NCI-H2107 treated with DMSO at 0.1 percent for 48 hours (cell line): ENCODE results near the gene NELL1.

ENCODE experiments used
- DNase-seq: peaks from one replicate; lab custom pipeline; 2025; ENCODE audit not compliant: unreplicated experiment; lab: John Stamatoyannopoulos, UW

NELL1 gene

DNA sequence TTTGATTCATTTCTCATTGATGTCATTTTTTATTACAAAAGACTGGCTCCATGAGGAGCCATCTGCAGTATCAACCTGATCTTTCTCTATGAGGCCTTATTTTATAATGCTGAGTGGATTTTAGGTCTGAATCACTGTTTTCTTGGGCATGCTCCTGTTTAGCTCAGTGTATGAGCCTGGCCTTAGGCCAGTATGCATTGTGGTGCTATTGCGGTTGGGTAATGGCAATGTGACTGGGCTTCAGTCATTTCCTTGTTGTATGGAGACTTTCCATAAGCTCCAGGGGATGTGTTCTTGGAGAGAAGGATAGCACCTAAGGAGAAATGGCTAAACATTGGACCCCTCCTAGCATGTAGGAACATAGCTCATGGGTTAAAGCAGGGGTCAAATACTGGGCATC lies 293.2 kb downstream of the NELL1 start:
- DNase-seq: no peak

DNA sequence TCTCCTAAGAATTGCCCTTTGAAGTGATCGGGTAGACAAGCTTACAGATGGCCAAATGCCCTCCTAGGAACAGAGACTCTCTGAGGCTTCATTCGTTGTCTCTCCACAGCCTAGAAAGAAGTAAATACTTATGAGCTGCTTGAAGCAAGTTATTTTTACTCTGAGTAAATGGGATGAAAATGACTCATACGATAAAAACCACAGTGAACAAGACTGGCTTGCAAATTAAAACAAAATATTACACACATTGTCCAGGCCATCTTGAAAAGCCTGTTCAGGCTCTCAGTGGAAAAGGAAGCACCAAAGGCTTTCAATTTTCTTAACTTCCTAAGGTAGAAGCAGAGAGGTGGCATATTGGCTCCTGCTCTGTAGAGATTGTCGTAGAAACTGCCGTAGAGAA lies 294.2 kb downstream of the NELL1 start:
- no peak for DNase-seq

DNA sequence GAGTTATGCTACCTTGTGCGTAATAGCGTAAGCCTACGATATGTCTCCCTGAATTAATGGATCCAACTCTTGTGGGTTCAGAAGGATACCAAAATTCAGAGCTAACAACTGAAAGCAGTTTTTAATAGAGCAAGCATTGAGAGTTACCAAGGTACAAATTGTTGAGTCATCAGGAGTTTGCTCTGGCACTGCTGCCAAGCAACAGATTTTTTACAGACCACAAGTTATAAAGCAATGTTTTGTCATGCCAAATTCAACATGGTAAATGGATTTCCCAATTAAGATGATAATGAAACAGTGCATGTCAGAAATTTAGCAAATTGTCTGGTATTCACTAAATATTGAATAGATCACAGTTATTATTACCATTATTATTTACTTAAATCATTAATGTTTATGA lies 295.6 kb downstream of the NELL1 start:
- DNase-seq: no peak

DNA sequence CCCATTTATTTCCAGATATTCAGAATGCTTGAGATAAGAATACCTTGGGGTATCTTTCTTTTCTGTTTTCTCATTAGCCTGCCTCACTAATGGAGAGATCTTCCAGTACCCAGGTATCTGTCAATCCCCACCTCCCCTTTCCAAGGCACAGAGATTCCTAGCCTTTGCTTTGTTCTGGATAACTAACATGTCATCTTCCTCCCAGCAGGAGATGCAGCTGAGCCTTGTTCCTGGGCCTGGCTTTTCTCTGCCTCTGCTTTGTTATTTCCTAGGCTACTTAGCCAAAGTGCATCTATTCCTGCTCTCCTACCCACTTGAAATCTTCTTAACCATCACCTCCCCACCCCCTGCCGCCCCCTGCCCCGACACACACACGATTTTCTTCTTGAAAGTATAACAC lies 297.1 kb downstream of the NELL1 start:
- no peak for DNase-seq

DNA sequence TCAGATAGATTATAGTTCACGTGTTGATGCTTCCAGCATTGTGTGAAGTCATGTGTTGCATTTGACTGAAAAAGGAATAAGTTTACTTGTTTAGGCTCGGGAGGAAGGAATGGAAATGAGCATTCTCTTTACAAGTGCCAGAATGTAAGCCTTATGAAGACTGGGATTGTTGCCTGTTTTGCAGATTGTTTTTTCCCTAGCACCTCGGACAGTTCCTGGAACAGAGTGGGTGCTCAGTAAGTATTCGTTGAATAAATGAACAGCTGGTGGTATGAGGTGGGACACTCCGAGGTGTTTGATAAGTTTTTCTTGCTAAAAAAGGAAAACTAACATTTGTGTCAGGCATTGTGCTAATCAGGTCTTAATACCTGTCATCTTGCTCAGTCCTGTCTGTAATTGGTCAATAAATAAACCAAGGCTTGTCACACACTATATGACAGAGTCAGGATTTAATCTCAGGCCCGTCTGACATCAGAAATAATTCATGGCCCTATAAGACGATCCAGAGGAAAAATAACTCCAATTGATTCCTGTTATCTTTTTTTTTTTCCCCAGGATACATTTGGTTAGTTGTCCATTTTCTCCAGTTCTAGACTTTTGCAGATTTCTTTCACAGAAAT lies 304.7 kb downstream of the NELL1 start:
- DNase-seq: no peak

DNA sequence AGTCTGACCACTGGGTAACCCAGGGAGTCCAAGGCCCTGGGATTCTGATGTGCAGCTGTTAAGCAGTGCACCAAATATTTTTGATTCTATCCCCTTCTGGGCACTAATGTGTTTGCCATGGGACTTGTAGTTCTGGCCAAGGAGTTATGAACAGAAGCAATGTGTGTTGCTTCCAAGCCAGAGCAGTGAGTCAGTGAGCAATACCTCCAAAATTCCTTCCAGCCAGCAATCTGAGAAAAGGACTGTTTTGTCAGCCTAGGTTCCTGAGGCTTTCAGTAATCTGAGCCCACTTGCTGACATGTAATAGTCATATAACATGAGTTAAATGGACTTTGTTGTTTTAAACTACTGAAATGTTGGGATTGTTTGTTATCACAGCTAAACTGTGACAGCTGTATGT lies 311.4 kb downstream of the NELL1 start:
- DNase-seq: no peak

DNA sequence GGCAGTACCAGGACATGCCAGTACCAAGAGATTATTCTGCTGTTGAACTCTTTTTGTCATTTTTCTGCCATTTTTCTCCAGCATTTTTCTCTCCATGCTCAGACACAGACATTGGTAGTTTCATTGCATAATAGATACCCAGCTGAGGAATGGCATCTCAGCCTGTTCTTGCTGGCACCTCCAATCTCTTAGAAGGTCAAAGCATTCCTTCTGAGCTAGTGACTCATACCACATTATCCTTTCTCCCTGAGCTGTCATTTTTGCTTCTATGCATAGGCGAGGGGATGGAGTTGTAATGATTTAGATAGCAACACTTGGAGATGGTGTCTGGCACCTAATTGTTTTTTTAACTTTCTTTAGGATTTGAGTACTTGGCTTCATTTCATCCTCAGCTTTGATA lies 321.1 kb downstream of the NELL1 start:
- no peak for DNase-seq

DNA sequence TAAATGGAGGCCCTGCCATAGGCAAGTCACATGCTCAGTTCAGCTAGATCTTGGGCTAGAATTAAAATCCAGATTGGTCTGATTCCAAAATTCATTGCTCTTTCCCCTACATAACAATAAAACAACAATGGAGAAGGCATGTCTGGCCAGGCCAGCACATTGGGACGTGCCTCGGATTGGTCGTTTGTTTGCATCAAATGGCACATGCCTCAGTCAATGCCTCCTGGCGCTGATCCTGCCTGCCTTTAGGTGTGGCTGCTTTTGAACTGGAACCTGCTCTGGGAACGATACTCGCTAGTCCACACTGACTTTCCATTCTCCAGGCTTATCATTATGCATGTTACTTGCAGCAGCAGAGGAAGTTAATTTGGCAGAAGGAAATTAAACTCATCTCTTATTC lies 322.1 kb downstream of the NELL1 start:
- DNase-seq: no peak

DNA sequence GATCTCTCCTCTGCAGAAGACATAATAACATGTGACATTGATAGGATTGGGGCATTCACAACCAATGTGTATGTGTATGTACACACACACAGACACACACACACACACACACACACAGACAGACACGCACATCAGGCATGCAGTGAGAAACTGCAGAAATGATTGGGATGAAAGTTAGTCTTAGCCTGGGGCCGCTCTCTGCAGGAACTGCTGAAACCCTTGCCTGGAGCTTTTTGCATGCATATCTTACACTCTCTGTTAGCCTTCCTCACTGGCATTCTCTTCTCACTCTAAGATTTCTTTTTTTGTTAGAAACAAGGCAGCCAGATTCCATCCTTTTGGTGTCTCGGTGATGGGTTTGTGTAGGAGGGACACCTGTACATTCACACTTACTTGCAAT lies 337.9 kb downstream of the NELL1 start:
- no peak for DNase-seq

DNA sequence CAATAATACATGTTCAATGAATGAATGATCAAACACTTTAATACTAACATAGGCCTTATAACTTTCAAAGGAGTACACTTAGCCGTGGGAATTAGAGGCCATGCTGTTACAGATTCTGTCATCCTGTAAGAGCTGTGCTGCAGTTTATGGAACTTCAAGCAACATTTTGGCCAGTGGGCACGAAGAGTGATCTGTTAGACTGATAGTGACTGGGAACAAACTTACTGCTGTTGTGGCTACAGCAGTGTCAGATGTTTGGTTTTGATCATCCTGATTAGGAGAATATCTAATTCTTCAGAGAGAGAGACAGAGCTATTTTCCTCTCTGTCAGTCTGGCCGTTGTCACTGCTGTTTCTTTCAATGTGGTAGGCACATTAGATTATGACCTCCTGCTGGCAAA lies 348.9 kb downstream of the NELL1 start:
- DNase-seq: no peak

DNA sequence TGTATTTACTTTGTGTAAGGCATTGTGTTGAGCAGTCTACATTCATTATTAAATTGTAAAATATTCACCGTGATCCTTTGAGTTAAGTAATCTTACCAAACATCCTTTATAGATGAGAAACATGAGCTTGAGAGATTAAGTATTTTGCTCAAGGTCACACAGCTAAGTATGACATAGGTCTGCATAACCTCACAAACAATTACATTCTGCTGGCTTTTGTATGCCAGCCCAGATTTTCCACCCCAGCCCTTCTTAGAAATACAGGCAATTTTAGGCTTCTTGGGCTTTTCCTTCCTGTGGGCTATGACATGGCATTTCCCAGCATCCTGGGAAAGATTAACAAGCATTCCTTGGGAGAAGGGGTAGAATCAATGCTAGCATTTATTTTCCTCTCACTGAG lies 357.3 kb downstream of the NELL1 start:
- DNase-seq: no peak

DNA sequence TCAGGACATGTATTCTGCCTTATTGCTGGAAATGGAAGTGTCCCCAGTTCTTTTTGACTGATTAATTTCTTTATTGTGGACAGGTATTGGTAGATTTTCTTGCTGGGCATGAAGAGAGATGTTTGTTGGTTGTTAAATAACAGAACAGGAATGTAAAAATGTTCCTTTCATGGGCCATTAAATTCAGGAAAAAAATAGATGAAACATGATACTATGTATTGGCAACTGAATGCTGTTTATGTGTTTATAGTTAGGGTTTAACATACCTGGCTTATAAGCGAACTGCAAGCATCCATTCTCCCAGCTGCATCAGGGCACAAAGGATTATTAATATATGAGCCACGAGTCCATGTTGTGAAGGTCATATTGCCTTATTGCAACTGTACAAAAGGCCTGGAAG lies 368.5 kb downstream of the NELL1 start:
- peak; percentile 39 for DNase-seq

DNA sequence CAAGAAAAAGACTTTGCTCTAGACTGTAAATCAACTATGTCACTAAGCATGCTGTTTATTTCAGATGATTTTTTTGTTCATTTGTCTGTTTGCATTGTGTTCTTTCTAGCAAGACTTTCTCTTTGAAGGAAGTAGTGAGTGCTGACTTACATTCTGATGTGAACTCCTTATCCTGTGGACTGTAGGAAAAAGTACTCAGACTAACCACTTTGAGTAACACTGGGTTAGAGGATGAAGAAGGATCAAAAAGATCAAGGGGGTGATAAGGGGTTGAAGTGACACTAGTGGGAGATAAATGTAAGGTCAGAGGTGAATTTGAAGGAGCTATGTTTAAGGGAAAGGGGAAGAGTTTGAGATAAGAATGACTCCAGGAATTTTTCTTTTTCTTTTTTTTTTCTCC lies 369.4 kb downstream of the NELL1 start:
- DNase-seq: no peak

DNA sequence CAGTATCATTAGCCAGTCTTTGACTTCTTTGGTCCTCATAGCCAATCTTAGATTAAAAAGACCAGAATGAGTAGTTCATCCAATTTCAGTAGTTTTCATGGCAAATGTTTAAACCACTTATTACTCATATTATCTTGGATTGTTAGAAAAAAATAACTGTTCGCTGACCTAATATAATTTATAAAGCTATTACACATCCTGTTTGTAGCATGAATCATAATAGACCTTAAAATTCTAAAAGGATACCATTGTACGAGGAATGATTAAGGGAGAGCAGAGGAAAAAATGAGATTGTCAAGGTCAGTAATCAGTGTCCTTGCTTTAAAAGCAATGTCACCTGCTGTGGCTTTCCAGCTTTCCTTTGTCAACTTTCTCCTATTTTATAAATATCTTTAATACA lies 371.2 kb downstream of the NELL1 start:
- DNase-seq: no peak

DNA sequence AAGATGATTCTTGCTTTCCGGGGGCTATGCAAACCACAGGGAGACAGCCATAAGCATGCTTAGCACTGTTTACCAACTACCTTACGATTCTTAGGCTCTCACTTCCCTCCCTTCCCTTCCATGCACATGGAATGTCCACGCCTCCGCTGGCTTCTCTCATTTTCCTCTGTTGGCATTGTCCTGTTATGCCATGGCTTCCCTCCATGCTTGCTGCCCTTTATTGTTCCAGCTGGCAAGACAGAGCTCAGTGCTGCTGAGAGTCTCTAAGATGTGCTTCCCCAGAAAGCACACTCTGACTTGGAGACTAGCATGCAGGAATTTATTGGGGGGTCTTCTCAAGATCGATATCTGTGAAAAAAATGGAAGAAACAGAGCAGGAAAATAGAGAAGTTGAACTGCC lies 379.2 kb downstream of the NELL1 start:
- no peak for DNase-seq

DNA sequence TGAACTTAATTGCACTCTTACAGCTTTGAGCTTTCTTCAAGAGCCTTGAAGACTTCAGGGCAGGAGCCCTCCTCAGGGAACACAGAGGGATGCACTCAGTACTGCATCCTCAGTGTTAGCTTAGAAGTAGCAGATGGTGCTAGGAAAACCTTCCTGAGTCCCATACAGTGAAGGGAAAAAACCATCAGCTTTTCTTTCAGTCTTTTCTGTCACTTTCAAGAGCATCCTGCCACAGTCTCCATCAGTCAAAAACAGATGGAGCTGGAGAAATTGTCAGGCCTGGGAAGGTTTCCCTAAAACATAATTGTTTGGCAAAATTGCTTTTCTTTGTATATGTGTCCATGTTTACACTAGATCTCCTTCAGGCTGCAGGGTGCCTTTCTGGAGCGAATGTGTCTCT lies 384.1 kb downstream of the NELL1 start:
- no peak for DNase-seq

DNA sequence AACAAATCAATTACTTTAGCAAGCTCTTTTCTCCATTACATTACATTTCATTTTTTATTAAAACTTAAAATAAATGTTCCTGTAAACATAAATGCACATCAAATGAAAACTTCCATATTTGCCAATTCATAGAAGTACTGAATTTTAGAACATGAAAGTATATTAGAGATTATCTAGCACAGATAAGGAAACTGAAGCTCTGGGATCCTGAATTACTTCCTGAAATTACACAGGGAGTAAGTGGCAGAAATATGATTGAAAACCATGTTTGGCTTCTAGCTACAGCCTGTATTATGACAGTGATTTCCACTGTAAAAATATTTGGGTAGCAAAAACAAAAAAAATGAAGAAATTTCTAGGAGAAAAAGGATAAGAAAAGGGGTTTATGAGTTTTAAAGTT lies 387.3 kb downstream of the NELL1 start:
- no peak for DNase-seq

DNA sequence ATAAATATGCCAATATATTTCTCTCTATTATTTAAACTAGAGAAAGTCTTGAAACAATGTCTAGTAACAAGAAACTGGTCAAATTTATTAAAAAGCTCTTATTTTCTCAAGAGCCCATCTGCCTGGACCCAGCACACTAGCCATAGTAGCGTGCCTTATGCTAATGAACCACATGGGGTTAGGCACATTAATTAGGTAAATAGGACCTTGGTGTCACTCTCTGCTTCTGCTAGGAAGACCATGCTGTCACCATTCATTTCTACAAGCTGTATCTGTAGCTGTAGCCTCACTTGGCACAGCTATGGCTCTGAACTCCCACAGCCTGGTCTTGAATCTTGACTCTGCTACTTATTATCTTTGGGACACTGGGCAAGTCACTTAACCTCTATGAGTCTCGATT lies 390.5 kb downstream of the NELL1 start:
- no peak for DNase-seq

DNA sequence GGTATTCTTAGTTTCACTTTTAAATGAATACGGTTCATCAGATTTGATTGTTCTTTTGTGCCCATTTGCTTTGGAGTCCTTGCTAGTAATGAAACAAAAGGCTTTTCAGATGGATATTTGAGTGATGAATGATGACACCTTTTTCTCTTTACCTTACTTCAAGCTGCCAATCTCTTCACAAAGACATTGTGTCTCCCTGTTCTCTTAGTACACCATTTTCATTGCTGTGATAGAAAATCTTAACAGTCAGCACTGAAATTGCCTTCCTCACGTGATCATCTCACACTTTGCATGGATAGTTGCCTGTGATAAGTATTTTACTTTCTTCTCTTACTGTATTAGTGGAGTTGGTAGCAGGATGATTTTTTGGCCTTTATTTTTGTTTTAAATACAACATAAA lies 396.6 kb downstream of the NELL1 start:
- no peak for DNase-seq

DNA sequence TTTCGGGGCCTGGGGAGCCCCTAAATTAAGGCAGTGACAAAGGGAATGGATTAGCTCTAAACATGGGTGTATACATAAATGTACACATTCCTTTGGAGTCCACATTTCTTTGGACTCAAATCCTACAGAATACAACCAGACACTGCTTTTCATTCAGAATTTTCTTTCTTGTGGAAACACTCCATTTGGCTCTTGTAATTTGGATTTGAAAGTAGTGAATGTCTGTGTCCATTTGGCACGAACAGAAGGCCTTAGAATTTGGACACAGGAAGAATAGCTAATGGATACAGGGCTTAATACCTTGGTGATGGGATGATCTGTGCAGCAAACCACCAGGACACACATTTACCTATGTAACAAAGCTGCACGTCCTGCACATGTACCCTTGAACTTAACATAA lies 399.5 kb downstream of the NELL1 start:
- DNase-seq: no peak

DNA sequence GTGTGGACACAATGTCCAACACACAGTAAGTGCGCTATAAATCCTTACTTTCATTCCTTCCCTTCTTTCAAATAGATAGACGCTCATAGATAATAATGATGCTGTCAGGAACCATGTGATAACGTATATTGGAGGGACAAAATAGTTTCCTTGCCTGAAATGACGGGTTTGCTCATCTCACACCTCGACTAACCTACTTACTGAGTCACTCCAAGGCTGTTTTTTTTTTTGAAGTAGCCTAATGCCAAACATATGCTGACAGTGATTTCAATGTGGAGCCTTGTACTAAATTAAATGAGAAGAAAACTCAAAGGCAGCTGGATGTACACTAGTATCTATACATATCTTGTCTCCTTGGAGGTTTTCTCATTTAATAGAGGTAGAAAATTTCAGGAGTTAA lies 400.5 kb downstream of the NELL1 start:
- no peak for DNase-seq

DNA sequence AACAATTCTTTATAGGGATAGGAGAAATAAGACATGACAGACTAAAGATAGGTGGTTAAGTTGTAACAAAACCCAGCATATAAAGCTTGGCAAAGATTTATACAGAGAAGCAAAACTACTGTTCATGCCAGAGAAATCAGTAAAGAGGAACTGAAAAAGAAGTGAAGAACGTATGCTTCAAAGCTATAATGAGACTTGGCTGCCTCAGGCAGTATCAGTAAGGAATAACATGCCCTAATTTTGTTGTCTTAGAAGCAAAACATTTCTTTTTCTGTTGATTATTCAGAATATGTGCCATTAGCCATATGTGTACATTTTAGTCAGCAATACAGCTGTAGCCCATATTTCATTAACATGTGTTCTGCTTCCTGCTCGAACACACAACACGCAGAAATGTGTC lies 403.2 kb downstream of the NELL1 start:
- DNase-seq: no peak

DNA sequence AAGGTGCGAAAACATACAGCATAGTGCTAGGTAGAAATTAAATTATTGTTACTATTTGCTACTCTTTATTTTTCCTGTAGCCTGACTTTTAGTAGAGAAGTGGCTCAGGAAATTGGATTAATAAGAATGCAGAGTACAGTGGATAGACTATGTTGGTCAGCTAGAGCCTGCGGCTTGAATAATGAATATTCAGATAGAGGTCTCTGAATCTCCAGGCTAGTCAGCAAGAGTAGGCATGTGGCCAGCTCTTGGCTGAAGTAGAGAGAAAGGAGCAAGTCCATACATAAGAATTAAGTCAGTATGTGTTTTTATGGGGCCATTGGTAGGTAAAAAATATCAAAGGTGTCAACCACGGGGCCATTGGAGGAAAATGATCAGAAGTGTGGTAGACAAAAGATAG lies 413.5 kb downstream of the NELL1 start:
- DNase-seq: no peak

DNA sequence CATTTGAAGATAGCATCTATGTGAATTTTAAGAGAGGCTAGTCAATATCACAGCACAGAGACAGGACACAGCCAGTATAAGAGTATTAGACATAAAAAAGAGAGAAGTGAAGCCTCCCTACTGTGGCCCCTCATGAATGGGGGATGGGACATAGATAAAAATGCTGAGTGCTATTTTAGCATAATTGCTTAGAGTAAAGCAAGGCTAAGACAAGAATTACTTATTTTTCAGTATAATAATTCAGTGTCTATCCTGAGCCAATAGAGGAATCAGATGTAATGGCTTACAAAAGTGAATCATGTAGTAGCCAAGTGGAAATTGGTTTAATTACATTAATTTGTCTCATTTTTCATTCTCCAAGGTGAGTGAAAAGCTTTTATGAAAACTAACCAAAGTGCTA lies 419.5 kb downstream of the NELL1 start:
- no peak for DNase-seq
